ENCODE data around the gene ITPRIP.

The ITPRIP gene, protein sequence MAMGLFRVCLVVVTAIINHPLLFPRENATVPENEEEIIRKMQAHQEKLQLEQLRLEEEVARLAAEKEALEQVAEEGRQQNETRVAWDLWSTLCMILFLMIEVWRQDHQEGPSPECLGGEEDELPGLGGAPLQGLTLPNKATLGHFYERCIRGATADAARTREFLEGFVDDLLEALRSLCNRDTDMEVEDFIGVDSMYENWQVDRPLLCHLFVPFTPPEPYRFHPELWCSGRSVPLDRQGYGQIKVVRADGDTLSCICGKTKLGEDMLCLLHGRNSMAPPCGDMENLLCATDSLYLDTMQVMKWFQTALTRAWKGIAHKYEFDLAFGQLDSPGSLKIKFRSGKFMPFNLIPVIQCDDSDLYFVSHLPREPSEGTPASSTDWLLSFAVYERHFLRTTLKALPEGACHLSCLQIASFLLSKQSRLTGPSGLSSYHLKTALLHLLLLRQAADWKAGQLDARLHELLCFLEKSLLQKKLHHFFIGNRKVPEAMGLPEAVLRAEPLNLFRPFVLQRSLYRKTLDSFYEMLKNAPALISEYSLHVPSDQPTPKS

DNA sequence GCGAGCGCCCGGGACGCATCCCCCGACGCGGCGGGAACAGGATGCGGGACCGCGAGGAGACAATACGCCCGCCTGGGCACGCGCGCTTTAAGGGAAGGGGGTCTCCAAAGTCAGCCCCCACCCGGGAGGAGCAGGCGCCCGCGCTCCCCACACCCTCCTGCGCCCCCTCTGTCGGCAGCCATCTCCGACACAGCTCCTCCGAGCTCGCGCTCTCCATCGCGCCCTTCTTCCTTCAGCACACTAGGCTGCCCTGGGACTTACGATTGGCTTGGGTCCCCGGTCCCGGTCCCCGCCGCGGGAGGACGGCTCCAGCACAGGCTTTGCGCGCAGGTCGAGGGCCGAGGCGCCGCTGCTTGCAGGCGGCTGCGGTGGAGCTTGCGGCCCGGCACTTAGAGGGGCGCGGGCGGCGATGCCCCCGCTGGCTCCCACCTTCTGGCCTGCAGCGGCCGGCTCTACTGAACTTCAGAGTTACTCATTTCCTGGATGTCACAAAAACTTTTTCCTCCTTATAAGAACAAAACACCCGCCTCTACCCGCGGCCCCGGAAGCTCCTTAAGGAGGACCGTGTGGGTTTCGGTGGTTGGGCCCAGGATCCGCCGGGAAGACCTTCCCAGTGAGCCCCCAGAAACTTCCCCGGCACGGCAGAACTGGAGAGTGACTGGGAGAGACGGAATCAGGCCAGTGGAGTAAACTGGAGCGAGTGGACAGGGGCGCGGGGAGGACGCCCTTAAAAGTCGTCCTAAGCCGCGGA lies at the start of gene ITPRIP:
Gene ITPRIP (minus strand): TSS at position 481 of the 751 bp plus-strand sequence. CDS start 22,414 bp downstream, outside the sequence.
- DNase-seq = peak; percentile 87

DNA sequence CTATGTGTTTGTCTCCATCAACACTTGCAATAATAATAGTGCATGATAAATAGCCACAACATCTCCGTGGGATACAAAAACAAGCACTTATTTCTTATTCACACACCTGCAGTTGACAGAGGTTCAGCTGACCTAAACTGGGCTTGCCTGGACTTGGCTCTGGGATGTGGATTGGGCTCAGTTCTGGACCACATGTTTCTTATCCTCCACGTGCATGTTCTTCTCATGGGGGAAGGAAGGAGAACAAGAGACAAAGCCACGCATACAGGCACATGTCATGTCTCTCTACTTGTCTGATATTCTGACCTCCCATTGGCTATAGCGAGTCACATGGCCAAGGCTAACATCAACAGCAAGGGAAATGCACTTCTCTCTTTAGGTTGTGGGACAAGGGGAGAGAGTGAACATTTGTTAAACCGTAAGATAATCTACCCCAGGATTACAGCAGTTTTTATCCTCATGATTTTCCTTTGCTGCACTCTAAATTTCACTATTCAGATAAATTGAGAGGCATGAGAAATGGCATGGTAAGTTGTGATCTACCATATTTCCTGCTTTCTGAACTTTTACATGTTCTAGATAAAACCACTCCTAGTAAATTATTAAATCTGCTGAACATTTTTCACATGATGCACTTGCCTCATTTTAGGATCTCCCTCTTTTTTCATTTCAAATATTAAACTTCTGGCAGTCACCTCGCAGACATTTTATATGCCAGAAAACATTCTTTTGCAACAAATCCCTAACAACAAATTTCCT lies 49.0 kb upstream of the ITPRIP start:
- no peak for DNase-seq

DNA sequence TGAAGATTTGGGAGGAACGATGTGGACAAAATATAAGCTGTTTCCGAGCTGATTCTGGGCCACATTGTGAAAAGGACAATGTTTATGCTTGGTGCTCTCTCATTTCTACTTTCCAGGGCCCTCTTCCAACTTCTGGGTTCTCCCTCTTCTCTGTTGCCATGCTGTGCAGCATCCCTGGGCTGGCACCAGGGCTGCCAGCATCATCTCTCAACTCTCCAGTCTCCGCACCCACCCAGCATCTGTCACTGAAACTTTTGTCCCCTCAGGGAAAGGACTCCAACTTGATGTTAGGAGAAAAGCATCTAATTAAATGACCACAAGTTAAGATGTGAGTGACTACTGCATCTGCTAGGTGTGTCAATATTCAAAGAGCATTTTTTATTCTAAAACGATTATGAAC lies 42.1 kb upstream of the ITPRIP start:
- no peak for DNase-seq

DNA sequence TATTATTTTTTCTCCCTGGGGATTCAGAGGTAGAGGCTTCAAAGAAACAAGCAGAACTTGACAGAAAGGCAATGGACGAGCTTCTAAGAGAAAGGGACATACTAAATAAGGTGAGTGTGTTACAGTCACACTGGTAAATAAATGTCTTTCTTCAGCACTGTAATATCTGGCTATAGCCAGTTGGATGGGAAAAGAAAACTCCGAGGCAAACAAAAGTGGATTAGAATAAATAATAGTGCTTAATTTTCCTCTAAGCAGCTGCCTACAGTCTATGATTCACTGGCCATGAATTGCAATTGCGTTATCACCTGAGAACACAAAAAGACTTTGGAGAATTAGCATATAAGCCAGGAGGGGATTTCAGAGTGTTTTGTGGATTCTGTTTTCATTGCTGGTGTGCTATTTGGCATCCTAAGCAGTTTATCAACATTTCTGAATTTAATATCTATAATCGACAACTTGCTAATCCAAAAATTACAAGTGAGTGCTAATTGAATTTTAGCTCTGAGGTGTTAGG lies 38.6 kb upstream of the ITPRIP start:
- DNase-seq = no peak

DNA sequence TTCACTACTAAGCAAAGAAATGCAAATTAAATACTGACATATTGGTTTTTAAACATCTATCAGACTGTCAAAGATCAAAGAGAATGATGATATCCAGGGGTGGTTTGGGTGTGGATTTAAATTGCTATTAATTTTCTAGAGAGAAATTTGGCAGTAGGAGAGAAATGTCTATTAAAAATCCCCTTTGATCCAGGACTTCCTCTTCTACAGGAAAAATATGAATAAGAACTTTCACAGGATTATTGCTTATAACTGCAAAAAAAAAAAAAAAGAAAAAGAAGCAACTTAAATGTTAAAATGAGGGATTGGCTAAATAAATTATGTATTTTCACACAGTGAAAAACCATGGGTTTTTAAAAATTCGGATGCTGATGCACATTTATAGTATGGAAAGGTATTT lies 36.3 kb upstream of the ITPRIP start:
- no peak for DNase-seq

DNA sequence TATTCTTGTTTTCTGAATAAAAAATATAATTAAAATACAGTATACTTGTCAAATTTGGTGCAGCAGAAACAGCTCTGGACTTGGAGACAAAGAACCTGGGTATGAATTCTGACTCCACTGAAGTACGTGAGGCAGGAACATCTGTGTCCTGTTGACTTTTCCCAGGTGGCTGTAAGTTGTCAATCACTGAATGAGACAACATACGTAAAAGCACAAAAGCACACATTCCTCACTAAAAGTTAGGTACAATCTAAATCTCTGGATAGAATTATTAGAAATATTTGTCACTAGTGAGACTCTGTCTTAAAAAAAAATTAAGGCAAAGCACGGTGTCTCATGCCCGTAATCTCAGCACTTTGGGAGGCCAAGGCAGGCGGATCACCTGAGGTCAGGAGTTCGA lies 33.5 kb upstream of the ITPRIP start:
- no peak for DNase-seq

DNA sequence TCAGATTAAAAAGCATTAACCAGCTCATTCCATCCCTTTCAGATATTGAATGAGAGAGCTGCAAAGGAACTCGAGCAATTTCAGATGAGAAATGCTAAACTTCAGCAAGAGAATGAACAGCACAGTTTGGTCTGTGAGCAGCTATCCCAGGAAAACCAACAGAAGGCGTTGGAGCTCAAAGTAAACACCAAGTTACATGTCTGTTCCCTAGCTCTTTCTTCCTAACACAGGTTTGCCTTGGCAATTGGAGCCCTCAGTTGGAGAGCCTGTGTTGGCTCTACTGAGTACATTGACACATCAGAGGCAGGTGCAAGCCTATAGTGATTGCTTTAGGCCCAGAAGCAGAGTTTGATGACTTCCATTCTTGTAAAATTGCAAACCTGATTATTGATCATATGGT lies 30.1 kb upstream of the ITPRIP start:
- no peak for DNase-seq

DNA sequence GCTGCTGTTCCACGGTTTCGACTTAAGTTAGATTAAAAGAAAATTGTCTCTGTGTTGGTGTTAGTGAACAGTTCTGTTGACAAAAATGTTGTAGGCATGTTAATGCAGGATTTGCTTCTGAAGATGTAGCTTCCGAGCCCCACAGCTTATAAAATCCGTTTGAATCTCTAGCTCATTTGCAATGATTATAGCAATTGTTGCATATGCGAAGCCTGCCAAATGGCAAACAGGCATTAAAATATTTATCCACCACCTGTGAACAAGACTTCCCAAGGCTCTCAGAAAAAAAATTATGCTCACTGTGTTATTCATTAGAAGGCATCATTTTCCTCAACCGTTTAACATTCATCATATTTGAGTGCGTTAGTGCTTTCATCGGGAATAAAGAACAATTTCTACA lies 29.6 kb upstream of the ITPRIP start:
- DNase-seq = no peak

DNA sequence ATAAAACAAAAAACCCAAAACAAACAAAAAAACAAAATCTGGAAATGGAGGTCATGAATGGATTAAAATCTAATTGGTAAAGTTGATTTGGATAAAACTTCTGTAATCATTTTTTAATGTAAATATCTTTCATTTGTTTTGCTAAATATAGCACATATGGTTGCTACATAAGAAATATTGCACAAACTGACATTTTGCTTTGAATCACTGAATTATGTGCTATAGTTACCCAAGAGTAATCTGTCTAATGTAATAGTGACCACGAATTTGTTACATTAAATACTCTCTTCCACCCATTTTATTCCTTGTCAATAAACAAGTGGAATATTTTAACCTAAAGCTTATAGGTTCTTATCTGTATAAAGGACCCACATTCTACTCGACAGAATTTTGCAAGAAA lies 21.5 kb upstream of the ITPRIP start:
- DNase-seq = no peak

DNA sequence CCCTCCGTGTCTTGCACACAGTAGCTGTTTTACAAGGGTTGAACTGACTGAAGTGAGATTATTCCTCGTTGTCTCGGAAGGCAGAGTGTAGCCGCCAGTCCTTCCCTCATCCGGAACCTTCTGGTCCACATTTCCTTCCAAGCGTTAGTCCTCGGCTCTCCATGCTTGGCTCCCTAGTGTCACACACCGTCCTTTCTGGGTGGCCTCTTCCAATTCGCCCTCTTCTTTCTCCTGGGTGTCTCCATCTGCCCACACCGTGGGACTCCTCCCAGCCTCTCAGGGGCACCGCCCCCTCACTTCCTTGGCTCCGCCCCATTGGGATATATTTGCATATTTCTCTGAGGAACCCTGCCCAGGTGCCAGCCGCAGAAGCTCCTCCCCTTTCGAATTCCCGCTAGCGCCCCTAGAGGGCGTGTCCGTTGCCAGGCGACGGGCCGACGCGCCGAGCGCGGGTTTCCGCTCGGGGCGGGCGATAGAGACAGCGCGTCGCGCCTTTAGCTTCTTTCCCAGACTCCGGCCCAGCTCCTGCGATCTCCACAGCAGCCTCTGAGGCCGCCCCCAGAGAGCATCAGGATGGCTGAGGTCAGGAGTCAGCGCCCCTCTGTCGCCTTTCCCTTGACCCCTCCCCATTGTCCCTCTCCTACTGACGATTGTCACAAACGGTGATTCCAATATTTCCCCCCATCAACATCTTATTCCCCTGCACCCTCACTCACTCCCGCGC lies 15.2 kb upstream of the ITPRIP start, which contains the start of gene CFAP58:
Gene CFAP58 (plus strand): TSS at position 509 of the 724 bp plus-strand sequence. CDS start 65 bp downstream, at position 574.
- peak; percentile 87 for DNase-seq

DNA sequence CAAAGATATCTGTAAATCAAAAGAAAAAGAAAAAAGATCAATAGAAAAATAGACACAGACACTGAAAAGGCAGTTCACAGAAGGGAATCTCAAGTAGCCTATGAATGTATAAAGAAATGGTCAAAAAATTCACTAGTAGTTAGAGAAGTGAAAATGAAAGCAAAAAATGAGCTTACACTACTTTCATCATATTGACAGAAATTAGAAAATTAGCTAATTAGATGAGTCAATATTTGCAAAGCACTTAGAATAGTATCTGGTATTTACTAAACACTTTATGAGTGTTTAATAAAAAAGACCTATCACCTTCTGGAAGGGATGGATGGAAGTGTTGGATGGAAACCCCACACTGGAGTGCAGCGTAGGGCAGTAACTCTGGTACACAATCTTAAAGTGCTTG lies 13.7 kb upstream of the ITPRIP start:
- no peak for DNase-seq

DNA sequence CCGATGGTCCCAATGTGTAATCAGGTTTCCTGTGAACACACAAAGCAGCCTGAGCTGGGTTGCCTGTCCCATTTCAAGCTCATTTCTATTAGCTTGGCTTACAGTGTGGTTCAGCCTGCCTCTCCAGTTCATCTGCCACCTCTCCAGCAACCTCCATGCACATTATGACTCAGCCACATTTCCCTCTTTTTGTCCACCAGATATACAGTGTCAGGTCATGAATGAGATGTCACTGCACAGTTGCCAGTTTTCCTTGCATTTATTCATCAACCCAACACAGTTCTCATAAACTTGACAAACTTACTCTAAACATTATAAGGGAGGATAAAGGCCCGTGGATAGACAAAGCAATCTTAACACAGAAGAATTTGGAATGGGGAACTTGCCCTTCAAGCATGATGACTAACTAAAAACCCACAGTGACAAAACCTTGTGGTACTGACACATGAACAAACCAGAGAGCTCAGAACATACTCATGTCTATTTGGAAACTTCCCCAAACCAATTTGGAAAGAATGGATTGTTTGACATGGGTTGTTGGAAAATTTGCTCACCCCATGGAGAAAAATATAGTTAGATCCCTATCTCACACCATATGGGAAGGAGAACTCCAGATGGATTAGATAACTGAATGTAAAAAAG lies 12.9 kb upstream of the ITPRIP start:
- DNase-seq = no peak

DNA sequence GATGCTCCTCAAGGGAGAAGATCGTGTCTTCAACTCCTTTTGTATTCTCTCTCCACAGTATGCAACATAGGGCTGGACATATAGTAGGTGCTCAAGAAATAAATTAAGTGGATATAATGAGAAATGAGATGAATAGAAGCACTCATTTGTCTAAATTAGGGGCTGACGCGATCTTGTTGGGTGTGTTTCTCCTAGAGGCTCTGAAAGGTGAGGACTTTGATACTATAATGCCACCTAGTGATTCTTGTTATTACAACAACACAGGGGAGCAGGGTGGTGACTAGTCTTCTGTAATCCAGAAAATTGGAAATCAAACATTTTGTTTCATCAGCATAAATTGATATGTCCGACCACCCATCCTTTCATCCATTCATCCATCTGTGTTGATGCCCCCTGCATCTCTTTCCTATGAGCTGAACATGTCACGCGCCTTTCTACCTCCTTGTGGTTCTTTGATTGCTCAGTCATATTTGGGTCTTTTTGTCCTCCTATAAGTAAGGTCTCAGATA lies 11.9 kb upstream of the ITPRIP start:
- DNase-seq = no peak

DNA sequence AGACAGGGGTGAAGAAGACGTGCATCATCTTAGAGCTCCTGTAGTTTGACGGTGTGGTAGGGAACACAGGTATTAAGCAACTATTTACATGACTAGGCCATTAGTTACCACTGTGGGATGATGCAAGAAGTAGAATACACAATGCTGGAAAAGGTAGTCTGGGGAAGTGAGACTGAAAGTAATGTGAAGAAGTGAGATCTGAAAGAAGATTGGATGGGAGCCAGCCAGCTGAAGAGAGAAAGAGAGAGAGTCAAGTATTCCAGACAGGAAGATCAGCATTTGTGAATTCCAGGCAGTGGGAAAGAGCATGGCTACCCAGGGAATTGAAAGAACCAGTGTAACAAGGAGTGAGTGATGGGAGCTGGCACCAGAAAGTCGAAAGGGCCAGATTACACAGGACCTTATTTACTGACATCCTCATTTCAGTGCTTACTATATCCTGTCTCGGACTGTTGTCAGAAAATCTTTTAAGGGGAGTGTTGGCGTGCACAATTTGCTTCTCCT lies 11.4 kb upstream of the ITPRIP start:
- DNase-seq = no peak

DNA sequence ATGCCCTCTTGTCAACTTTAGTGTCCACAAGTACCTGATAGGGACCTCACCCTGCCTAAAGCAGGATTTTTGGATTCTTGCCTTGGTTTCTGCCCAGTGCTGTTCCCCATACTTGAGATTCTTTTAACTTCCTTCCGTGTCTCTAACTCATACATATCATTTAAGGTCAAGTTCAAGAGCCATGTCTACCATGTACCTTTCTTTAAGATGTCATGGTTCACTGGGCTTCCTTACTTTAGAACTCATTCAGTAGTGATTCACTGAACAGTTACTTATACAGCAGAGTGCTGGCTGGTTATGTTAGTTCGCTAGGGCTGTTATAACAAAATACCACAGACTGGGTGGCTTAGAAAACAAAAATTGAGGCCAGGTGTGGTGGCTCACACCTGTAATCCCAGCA lies 10.3 kb upstream of the ITPRIP start:
- no peak for DNase-seq

DNA sequence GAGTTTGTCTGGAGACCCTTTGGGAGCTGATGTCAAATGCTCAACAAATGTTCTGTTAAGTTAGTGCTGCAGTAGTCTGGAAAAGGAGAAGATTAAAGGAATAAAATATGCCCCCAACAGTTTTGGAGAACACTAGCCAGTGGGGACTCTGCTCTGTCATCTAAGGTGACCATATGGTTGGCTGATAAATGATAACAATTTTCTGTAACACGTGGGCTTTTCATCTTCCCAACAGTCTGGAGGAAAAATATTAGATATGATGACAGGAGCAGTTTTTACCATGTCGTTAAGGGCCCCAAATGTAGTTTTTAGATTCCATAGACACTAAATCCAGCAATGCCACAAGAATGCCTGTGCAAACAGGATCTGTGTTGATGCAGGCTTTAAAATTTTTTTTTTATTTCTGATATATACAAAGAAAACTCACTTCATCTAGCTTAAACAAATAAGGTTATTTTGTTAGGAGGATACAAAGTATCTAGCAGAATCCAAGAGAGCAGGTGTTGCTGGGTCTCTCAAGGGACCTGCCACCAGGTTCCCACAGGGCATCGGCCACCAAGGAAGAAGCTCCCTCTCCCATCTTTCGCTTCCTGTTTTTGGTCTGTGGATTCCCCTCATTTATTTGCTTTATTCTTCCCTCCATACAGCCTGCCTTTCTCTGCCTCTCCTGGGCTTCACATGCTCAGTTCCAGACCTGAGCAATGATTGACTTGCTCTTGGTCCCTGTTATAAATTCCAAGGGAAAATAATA lies 9.2 kb upstream of the ITPRIP start:
- DNase-seq = no peak

DNA sequence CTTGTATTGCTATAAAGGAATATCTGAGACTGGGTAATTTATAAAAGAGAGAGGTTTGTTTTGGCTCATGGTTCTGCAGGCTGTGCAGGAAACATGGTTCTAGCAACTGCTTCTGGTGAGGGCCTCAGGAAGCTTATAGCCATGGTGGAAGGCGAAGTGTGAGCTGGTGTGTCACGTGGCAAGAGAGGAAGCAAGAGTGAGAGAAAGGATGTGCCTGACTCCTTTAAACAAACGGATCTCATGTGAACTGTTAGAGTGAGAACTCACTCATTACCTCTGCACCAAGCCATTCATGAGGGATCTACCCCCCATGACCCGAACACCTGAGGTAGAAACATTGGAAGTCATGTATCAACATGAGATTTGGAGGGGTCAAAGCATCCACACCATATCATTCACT lies 7.7 kb upstream of the ITPRIP start:
- no peak for DNase-seq

DNA sequence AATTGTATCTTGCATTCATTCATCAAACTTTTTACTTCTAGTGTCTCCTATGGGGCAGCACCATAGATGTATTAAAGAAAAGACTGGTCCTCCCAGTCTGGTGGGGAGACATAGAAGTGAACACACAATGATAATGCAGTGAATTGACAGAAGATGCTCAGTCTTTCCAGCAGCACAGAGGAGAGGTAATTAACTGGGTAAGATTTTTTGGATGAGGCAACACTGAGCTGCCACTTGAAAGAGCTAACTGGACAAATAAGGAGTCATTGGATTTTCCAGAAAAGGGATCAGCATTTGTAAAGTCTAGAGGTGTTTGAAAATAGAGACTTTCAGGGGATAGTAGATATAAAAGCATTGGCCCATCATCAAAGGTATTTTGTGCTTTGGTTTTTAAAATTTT lies 7.2 kb upstream of the ITPRIP start:
- no peak for DNase-seq

DNA sequence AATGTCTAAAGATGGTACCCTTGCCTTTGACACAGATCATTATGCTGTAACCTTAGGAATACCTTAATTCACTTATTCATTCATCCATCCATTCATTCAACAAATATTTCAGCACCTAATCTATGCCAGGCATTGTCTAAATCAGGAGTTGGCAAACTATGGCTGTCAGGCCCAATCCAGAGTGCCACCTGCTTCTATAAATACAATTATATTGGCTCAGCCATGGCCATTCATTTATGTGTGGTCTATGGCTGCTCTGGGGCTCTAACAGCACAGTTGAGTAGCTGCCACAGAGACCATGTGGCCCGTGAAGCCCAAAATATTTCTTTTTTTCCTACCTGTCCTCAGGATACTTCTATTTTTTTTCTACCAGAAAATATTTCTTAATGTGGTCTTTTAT lies 6.0 kb upstream of the ITPRIP start:
- DNase-seq = no peak

DNA sequence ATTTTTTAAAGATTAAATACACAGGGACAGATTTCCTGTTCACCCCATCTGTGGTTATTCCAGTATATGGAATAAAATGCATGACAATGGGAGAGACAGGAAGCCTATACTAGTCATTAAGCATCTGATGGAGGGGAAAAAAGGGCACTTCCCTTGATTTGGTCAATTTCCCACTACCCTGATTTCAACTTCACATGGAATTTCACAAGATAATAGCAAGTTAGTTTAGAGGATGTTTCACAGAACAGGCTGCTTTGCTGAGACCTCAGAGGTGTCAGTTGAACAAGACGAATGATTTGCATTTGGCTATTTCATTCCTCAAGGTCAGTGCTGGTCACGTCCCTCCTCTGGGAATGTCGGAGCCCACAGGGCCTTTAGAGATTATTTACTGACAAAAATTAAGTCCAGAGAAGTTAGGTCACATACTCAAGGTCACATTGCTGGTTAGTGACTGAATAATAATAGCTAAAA lies 4.7 kb upstream of the ITPRIP start:
- DNase-seq = no peak

Data from right forelimb (tissue), 1 donor.